Measurements from ENCODE around the gene PKN1. TPM values are rescaled to one million over a fixed set of nuclear protein-coding genes. Genes with fewer than 3 reads are reported as not detected.
"Not testable (repeated sequence)": the region's sequence is repeated elsewhere in the genome, so short reads cannot be mapped to it uniquely, and the experiment has no call there.

The PKN1 gene
- total RNA-seq, 1 experiment from 2014 or later = 257 TPM

GRCh38 chr19:14394167-14394566, 38.9 kb upstream of the PKN1 start:
- Histone ChIP-seq H3F3A (ENCODE audit: insufficient read depth, low read depth) (no peaks in the 10 kb centered on the region), H2AFZ (no peak overlapping the region), H3K4me1 (replicated peaks; ENCODE audit: insufficient read depth) (no peaks in the 10 kb centered on the region), H3K9me2 (ENCODE audit: insufficient read depth) (no peaks in the 10 kb centered on the region), H3K4me2 (no peak overlapping the region), H3K9me3 (ENCODE audit: insufficient read depth, low read depth) (no peaks in the 10 kb centered on the region), H3K27ac (no peak overlapping the region), H3K36me3 (ENCODE audit: low read depth) (peaks cover 3% of the 10 kb centered on the region; the same call in 1 of the 2 replicates), H3K27me3 (ENCODE audit: insufficient read depth, low read depth) (no peaks in the 10 kb centered on the region), H4K20me1 (ENCODE audit: insufficient read depth) (no peaks in the 10 kb centered on the region), H3K4me3 (no peak overlapping the region), H3K79me2 (ENCODE audit: low read depth) (no peaks in the 10 kb centered on the region)
- POLR2A ChIA-PET (ENCODE audit: unreplicated experiment) = no interaction called here
- no TSS peak for BruUV-seq (replicated peaks)
- TF ChIP-seq, protein P1, sequence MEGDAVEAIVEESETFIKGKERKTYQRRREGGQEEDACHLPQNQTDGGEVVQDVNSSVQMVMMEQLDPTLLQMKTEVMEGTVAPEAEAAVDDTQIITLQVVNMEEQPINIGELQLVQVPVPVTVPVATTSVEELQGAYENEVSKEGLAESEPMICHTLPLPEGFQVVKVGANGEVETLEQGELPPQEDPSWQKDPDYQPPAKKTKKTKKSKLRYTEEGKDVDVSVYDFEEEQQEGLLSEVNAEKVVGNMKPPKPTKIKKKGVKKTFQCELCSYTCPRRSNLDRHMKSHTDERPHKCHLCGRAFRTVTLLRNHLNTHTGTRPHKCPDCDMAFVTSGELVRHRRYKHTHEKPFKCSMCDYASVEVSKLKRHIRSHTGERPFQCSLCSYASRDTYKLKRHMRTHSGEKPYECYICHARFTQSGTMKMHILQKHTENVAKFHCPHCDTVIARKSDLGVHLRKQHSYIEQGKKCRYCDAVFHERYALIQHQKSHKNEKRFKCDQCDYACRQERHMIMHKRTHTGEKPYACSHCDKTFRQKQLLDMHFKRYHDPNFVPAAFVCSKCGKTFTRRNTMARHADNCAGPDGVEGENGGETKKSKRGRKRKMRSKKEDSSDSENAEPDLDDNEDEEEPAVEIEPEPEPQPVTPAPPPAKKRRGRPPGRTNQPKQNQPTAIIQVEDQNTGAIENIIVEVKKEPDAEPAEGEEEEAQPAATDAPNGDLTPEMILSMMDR (conservative IDR thresholded peaks at IDR 0.05) = no peak
- TF ChIP-seq EZH2 (IDR thresholded peaks at IDR 0.05; ENCODE audit: low read depth) = no peak
- intact Hi-C loops (cut with micrococcal nuclease; ENCODE audit: unreplicated experiment) = no loop called here
- no peak for DNase-seq
- CTCF ChIA-PET = no interaction called here

DNA sequence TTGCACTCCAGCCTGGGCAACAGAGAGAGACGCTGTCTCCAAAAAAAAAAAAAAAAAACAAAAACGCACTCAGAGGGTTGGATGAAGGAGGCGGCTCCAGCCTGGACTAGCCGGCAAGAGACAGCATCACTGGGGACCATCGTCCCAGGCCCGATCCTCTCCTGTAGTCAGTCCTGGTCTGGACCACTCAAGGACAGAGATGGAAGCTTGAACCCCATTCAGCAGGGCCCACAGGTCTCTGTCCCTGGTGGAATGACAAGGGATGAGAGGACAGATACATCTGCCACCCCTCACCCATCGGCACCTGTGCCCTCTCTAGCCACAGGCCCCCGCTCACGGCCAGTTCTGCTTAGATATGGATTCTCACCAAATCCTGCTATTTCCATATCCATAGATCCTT, 37.8 kb upstream of the PKN1 start:
- no peak overlapping the region for H2AFZ ChIP-seq
- no TSS peak for BruUV-seq (replicated peaks)
- H3K4me2 ChIP-seq = no peak overlapping the region
- TF ChIP-seq, protein P1 (conservative IDR thresholded peaks at IDR 0.05) = no peak
- TF ChIP-seq EZH2 (IDR thresholded peaks at IDR 0.05; ENCODE audit: low read depth) = no peak
- CTCF ChIA-PET = no interaction called here
- H3K4me3 ChIP-seq = no peak overlapping the region
- DNase-seq = no peak
- intact Hi-C loops (cut with micrococcal nuclease; ENCODE audit: unreplicated experiment) = no loop called here
- peaks cover 7% of the 10 kb centered on the region; the same call in 1 of the 2 replicates for H3F3A ChIP-seq (ENCODE audit: insufficient read depth, low read depth)
- peaks cover 3% of the 10 kb centered on the region; the same call in 1 of the 2 replicates for H3K36me3 ChIP-seq (ENCODE audit: low read depth)
- no peaks in the 10 kb centered on the region for H3K79me2 ChIP-seq (ENCODE audit: low read depth)
- H3K9me2 ChIP-seq (ENCODE audit: insufficient read depth) = no peaks in the 10 kb centered on the region
- POLR2A ChIA-PET (ENCODE audit: unreplicated experiment) = no interaction called here
- H3K4me1 ChIP-seq (replicated peaks; ENCODE audit: insufficient read depth) = no peaks in the 10 kb centered on the region
- H4K20me1 ChIP-seq (ENCODE audit: insufficient read depth) = no peaks in the 10 kb centered on the region
- no peaks in the 10 kb centered on the region for H3K27me3 ChIP-seq (ENCODE audit: insufficient read depth, low read depth)
- H3K27ac ChIP-seq = no peak overlapping the region
- no peaks in the 10 kb centered on the region for H3K9me3 ChIP-seq (ENCODE audit: insufficient read depth, low read depth)

GRCh38 chr19:14395710-14396336, 37.3 kb upstream of the PKN1 start:
- no TSS peak for BruUV-seq (replicated peaks)
- DNase-seq = no peak
- Histone ChIP-seq H3K27ac (no peak overlapping the region), H3K27me3 (ENCODE audit: insufficient read depth, low read depth) (no peaks in the 10 kb centered on the region), H4K20me1 (ENCODE audit: insufficient read depth) (no peaks in the 10 kb centered on the region), H3K4me1 (replicated peaks; ENCODE audit: insufficient read depth) (no peaks in the 10 kb centered on the region), H3K4me3 (no peak overlapping the region), H3F3A (ENCODE audit: insufficient read depth, low read depth) (peaks cover 11% of the 10 kb centered on the region), H3K36me3 (ENCODE audit: low read depth) (peaks cover 3% of the 10 kb centered on the region; the same call in 1 of the 2 replicates), H3K4me2 (no peak overlapping the region), H2AFZ (no peak overlapping the region), H3K9me3 (ENCODE audit: insufficient read depth, low read depth) (no peaks in the 10 kb centered on the region), H3K9me2 (ENCODE audit: insufficient read depth) (no peaks in the 10 kb centered on the region), H3K79me2 (ENCODE audit: low read depth) (no peaks in the 10 kb centered on the region)
- no peak for TF ChIP-seq EZH2 (IDR thresholded peaks at IDR 0.05; ENCODE audit: low read depth)
- TF ChIP-seq, protein P1 (conservative IDR thresholded peaks at IDR 0.05) = no peak
- intact Hi-C loops (cut with micrococcal nuclease; ENCODE audit: unreplicated experiment) = no loop called here
- ChIA-PET CTCF (no interaction called here), POLR2A (ENCODE audit: unreplicated experiment) (no interaction called here)

GRCh38 chr19:14396730-14397129, 36.4 kb upstream of the PKN1 start:
- H3K4me2 ChIP-seq; H3K36me3 ChIP-seq (ENCODE audit: low read depth); H3K4me1 ChIP-seq (replicated peaks; ENCODE audit: insufficient read depth); H3K27me3 ChIP-seq (ENCODE audit: insufficient read depth, low read depth); BruUV-seq (replicated peaks); H3K9me3 ChIP-seq (ENCODE audit: insufficient read depth, low read depth); H3K4me3 ChIP-seq; H4K20me1 ChIP-seq (ENCODE audit: insufficient read depth); DNase-seq; H3K79me2 ChIP-seq (ENCODE audit: low read depth); H3K27ac ChIP-seq; intact Hi-C loops (cut with micrococcal nuclease; ENCODE audit: unreplicated experiment); H2AFZ ChIP-seq; H3K9me2 ChIP-seq (ENCODE audit: insufficient read depth); CTCF ChIA-PET: not testable (repeated sequence)
- POLR2A ChIA-PET (ENCODE audit: unreplicated experiment) = interaction anchor here (0.6 kb wide), 1 partner anchor 516 kb away, joined by 3 read pairs; no protein-coding TSS in a partner anchor
- peaks cover 11% of the 10 kb centered on the region for H3F3A ChIP-seq (ENCODE audit: insufficient read depth, low read depth)

DNA sequence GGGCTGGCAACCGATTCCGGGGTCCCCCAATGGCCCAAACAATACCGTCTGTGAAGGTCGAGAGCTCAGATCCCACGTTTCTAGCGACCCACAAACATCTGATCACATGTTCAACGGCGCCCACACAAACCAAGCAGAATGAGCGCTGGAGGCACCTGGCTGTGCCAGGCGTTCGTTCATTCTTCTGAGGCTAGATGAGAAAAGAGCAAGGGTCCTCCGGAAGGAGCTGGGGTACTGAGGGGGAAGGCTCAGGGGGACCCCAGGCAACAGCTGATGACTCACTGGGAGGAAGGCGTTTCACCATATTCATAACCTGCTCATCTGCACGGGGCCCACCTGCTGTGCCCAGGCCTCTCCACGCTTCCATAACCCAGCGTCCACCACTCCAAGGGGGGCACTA, 35.9 kb upstream of the PKN1 start:
- H3K4me1 ChIP-seq (replicated peaks; ENCODE audit: insufficient read depth); CTCF ChIA-PET; H2AFZ ChIP-seq; H3K79me2 ChIP-seq (ENCODE audit: low read depth); H3K27me3 ChIP-seq (ENCODE audit: insufficient read depth, low read depth); H3K4me3 ChIP-seq; H3K9me2 ChIP-seq (ENCODE audit: insufficient read depth); H3K9me3 ChIP-seq (ENCODE audit: insufficient read depth, low read depth); H3K4me2 ChIP-seq; H3K36me3 ChIP-seq (ENCODE audit: low read depth); POLR2A ChIA-PET (ENCODE audit: unreplicated experiment); DNase-seq; BruUV-seq (replicated peaks); intact Hi-C loops (cut with micrococcal nuclease; ENCODE audit: unreplicated experiment); H4K20me1 ChIP-seq (ENCODE audit: insufficient read depth); H3K27ac ChIP-seq: not testable (repeated sequence)
- peaks cover 11% of the 10 kb centered on the region for H3F3A ChIP-seq (ENCODE audit: insufficient read depth, low read depth)

Measured in PC-9 (cell line).